A673 (cell line): Measurements from ENCODE around the gene ZNF672.

ENCODE experiments used
- EZH2 ChIP-seq: fragments of 200-600 bp; sonication (generic); IDR thresholded peaks from 2 replicates; pipeline ENCODE4 v1.6.1; 2017; ENCODE audit warnings: borderline replicate concordance, low read depth, mild to moderate bottlenecking, mixed read lengths, antibody characterized with exemption, low read length; ENCODE audit not compliant: poor library complexity, severe bottlenecking
- TF ChIP-seq, protein P1 (sequence below): fragments of 300-800, 200-600 bp; sonication (generic); conservative IDR thresholded peaks from 2 replicates; pipeline ENCODE4 v1.5.1; 2017; ENCODE audit warnings: low read depth, mild to moderate bottlenecking, antibody characterized with exemption, low read length, moderate library complexity, mixed read lengths

DNA sequence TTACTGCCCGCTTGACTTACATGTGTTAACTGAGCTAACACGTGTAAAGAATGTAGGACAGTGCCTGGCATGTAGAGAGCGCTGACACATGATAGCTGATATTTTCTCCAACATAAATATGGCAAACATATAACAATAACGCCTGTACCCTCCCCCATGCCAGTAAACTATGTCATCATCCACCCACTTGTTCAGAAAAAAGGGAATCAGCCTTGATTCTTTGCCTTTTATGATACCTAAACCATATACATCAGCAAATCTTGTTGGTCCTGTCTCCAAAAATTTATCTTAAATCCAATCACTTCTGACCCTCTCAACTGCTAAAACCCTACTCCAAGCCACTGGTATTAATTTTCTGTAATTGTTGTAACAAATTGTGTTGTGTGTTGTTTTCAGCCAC, 22.0 kb downstream of the ZNF672 start:
- TF ChIP-seq, protein P1, sequence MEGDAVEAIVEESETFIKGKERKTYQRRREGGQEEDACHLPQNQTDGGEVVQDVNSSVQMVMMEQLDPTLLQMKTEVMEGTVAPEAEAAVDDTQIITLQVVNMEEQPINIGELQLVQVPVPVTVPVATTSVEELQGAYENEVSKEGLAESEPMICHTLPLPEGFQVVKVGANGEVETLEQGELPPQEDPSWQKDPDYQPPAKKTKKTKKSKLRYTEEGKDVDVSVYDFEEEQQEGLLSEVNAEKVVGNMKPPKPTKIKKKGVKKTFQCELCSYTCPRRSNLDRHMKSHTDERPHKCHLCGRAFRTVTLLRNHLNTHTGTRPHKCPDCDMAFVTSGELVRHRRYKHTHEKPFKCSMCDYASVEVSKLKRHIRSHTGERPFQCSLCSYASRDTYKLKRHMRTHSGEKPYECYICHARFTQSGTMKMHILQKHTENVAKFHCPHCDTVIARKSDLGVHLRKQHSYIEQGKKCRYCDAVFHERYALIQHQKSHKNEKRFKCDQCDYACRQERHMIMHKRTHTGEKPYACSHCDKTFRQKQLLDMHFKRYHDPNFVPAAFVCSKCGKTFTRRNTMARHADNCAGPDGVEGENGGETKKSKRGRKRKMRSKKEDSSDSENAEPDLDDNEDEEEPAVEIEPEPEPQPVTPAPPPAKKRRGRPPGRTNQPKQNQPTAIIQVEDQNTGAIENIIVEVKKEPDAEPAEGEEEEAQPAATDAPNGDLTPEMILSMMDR: no peak
- no peak for TF ChIP-seq EZH2
